K562 (cell line): Measurements from ENCODE around the gene TGFBR3L. TPM values are rescaled to one million over a fixed set of nuclear protein-coding genes. Genes with fewer than 3 reads are reported as not detected.

Source experiments
- BRD9 ChIP-seq: fragments of 450-650 bp; IDR thresholded peaks from 2 replicates; pipeline ENCODE4 v1.6.1; 2018; ENCODE audit warnings: low read depth; ENCODE audit not compliant: partially characterized antibody
- BRF2 ChIP-seq: IDR thresholded peaks from 3 replicates; pipeline ENCODE4 v1.6.1; 2011; ENCODE audit warnings: borderline replicate concordance, mild to moderate bottlenecking; ENCODE audit not compliant: insufficient read length, insufficient read depth
- ESRRA ChIP-seq: fragments of 450-650 bp; IDR thresholded peaks from 2 replicates; pipeline ENCODE4 v1.6.1; 2014; ENCODE audit warnings: low read depth, mild to moderate bottlenecking, moderate library complexity, borderline replicate concordance
- HDAC3 ChIP-seq: fragments of 450-650 bp; IDR thresholded peaks from 2 replicates; pipeline ENCODE4 v1.6.1; 2018; ENCODE audit warnings: borderline replicate concordance, mild to moderate bottlenecking, moderate library complexity; ENCODE audit not compliant: partially characterized antibody
- ILF3 ChIP-seq: fragments of 450-650 bp; IDR thresholded peaks from 2 replicates; pipeline ENCODE4 v1.6.1; 2018; ENCODE audit warnings: antibody characterized with exemption, mild to moderate bottlenecking, moderate library complexity, borderline replicate concordance
- RERE ChIP-seq: sonication (generic); formaldehyde crosslinking; IDR thresholded peaks from 2 replicates; pipeline ENCODE4 v1.8.0; 2023; ENCODE audit warnings: missing genetic modification reagents, mild to moderate bottlenecking, borderline replicate concordance
- SIRT6 ChIP-seq: IDR thresholded peaks from one replicate; pipeline ENCODE4 v1.6.1; 2012; ENCODE audit warnings: low read depth, mild to moderate bottlenecking, control low read depth, inconsistent platforms, low read length, moderate library complexity
- SMAD4 ChIP-seq: fragments of 250-450 bp; sonication (Bioruptor Pico); conservative IDR thresholded peaks from 2 replicates; pipeline ENCODE4 v1.8.0; 2021; ENCODE audit warnings: inconsistent platforms, mild to moderate bottlenecking, moderate library complexity
- SPI1 ChIP-seq: IDR thresholded peaks from 2 replicates; pipeline ENCODE4 v1.6.1; 2011; ENCODE audit warnings: low read depth, low read length, control low read depth, borderline replicate concordance
- TFAP4 ChIP-seq: sonication (generic); formaldehyde crosslinking; IDR thresholded peaks from 2 replicates; pipeline ENCODE4 v1.8.0; 2022; ENCODE audit warnings: missing genetic modification reagents, mild to moderate bottlenecking, moderate library complexity, borderline replicate concordance
- ZFX ChIP-seq: sonication (generic); formaldehyde crosslinking; IDR thresholded peaks from 2 replicates; pipeline ENCODE4 v1.8.0; 2022; ENCODE audit warnings: mild to moderate bottlenecking, missing genetic modification reagents, moderate library complexity
- ZNF518B ChIP-seq: fragments of 250-450 bp; sonication (Bioruptor Pico); IDR thresholded peaks from 2 replicates; pipeline ENCODE4 v1.5.0; 2021; ENCODE audit warnings: mild to moderate bottlenecking, moderate library complexity
- polyA plus RNA-seq, 8 experiments: library from polyadenylated mRNA; depleted of rRNA in 4 of 8; stranded (reverse) in 5 of 8; unstranded in 3 of 8; fragments of >200 nt; fragmentation: Nextera tagmentation in 2 of 8; fragmentation: Illumina TruSeq in 1 of 8; extraction: Ambion mirVana in 2 of 8; extraction: Trizol in 1 of 8; gene quantifications; 2 replicates each; pipeline versions ENCODE4 v1.2.1 to v1.2.3, GENCODE V29; 2011 to 2014; ENCODE audit warnings: inconsistent platforms in 1 of 8, missing spikeins in 1 of 8
- total RNA-seq, 7 experiments: library from RNA; depleted of rRNA in 6 of 7; stranded (reverse); fragments of >200 nt in 6 of 7; fragmentation: Illumina TruSeq in 2 of 7; extraction: Trizol in 2 of 7; gene quantifications; 2 replicates each; pipeline versions ENCODE4 v1.2.1 to v1.2.3, GENCODE V29; 2011 to 2021; ENCODE audit warnings: low replicate concordance in 1 of 7
- TF ChIP-seq, protein P1 (sequence below): fragments of 450-650 bp; IDR thresholded peaks from 2 replicates; pipeline ENCODE4 v1.6.1; 2016; ENCODE audit warnings: antibody characterized with exemption

The TGFBR3L gene
- total and polyA plus RNA-seq, 9 of the 15 experiments (the other 6 are each of a cell fraction or from before 2014, with no cell fraction given), result not detected

DNA sequence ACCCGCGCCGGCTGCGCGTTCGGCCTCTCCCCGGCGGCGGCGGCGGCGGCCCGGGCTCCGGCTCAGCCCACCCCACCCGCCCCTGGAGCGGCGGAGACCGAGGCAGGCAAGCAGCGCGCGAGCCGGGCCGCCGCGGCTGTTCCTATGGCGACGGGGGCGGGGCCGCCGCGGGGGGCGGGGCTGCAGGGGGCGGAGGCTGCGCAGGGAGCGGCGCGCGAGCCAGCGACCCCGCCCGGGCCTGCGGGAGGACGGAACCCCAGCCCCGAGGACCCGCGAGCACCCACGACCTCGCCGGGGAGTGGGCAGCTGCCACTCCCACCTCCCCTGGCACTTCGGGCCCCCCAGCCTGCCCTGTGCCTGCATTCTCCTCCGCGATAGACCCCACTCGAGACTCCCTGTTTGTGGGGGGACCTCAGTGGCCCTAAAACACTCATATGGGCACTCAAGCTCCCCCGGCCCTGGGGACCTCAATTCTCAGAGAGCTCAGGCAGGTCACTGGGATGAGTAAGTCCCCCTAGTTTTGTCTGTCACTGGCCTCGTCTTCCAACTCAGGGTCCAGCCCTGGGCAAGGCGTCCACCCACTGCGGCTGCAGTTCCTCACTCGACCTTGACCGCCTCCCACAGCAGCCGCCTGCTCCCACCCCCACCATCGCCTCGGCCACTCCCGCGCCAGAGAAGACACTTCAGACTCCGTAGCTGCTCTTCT is 11.5 kb downstream of the TGFBR3L start, which contains the start of gene CTXN1 (continued):
- TF ChIP-seq ZNF518B (CRISPR knock-in tag) (no peak), ZFX (CRISPR knock-in tag) (peak; percentile 28), BRD9 (no peak), HDAC3 (no peak), RERE (CRISPR knock-in tag) (no peak), ILF3 (peak; percentile 79; the same call in 1 of the 2 replicates), BRF2 (no peak), SMAD4 (CRISPR knock-in tag) (no peak), SPI1 (peak; percentile 61; the same call in 1 of the 2 replicates), TFAP4 (CRISPR knock-in tag) (0 out of 2 replicates have a peak, but pooled peaks have one; percentile 5), ESRRA (0 out of 2 replicates have a peak, but pooled peaks have one; percentile 23), SIRT6 (peak; percentile 90)
- TF ChIP-seq, protein P1, sequence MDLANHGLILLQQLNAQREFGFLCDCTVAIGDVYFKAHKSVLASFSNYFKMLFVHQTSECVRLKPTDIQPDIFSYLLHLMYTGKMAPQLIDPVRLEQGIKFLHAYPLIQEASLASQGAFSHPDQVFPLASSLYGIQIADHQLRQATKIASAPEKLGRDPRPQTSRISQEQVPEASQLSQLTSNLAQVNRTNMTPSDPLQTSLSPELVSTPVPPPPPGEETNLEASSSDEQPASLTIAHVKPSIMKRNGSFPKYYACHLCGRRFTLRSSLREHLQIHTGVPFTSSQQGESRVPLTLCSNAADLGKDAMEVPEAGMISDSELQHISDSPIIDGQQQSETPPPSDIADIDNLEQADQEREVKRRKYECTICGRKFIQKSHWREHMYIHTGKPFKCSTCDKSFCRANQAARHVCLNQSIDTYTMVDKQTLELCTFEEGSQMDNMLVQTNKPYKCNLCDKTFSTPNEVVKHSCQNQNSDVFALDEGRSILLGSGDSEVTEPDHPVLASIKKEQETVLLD, result peak; percentile 62; the same call in 1 of the 2 replicates
